Skin of body (tissue), 2 donors: Measurements from ENCODE around the gene UBTF. TPM values are rescaled to one million over a fixed set of nuclear protein-coding genes. Genes with fewer than 3 reads are reported as not detected.
"Not testable (repeated sequence)": the region's sequence is repeated elsewhere in the genome, so short reads cannot be mapped to it uniquely, and the experiment has no call there.

Experiments used
- DNase-seq: peaks from one replicate; lab custom pipeline; 2025; lab: John Stamatoyannopoulos, UW
- total RNA-seq: library from RNA; depleted of rRNA; stranded (reverse); fragments of >200 nt; gene quantifications from one replicate; pipeline ENCODE4 v1.2.3, GENCODE V29; 2014

The UBTF gene
- total RNA-seq, 1 donor from 2014 or later: 52.6 TPM

- DNase-seq: no peak
Observed at GRCh38 chr17:44247876-44248736, 28.6 kb upstream of the UBTF start.

GRCh38 chr17:44247440-44247841, 28.0 kb upstream of the UBTF start:
- no peak for DNase-seq

- DNase-seq: no peak
Observed at GRCh38 chr17:44241106-44241624, 21.7 kb upstream of the UBTF start.

- DNase-seq: not testable (repeated sequence)
Observed at GRCh38 chr17:44237886-44238285, 18.4 kb upstream of the UBTF start.

GRCh38 chr17:44236444-44236991, 17.0 kb upstream of the UBTF start:
- no peak for DNase-seq

GRCh38 chr17:44235583-44235936, 16.1 kb upstream of the UBTF start:
- no peak for DNase-seq

GRCh38 chr17:44233582-44233981, 14.1 kb upstream of the UBTF start:
- DNase-seq: no peak

GRCh38 chr17:44232061-44232460, 12.6 kb upstream of the UBTF start:
- no peak for DNase-seq

- no peak for DNase-seq
Observed at GRCh38 chr17:44230140-44230539, 10.7 kb upstream of the UBTF start.

- DNase-seq: no peak
Observed at GRCh38 chr17:44229090-44229489, 9.6 kb upstream of the UBTF start.

GRCh38 chr17:44223541-44224071, 4.1 kb upstream of the UBTF start:
- no peak for DNase-seq

GRCh38 chr17:44222112-44222869, 2.8 kb upstream of the UBTF start:
- DNase-seq: peak; percentile 35

- no peak for DNase-seq
Observed at GRCh38 chr17:44221862-44222111, 2.3 kb upstream of the UBTF start.

GRCh38 chr17:44221084-44221861, 1.8 kb upstream of the UBTF start:
- peak; percentile 86 for DNase-seq

- no peak for DNase-seq
Observed at GRCh38 chr17:44220213-44221083, 973 bp upstream of the UBTF start.

- DNase-seq: peak; percentile 60
Observed at GRCh38 chr17:44219108-44219615, 313 bp downstream of the UBTF start.

- peak; percentile 84 for DNase-seq
Observed at GRCh38 chr17:44218344-44219107, 949 bp downstream of the UBTF start.

GRCh38 chr17:44217738-44218343, 1.6 kb downstream of the UBTF start:
- no peak for DNase-seq

- DNase-seq: no peak
Observed at GRCh38 chr17:44216694-44217093, 2.8 kb downstream of the UBTF start.
